RWPE2 (cell line): ENCODE results near the gene SLC25A1.
"Not testable (repeated sequence)": the region's sequence is repeated elsewhere in the genome, so short reads cannot be mapped to it uniquely, and the experiment has no call there.

Experiments used
- ATAC-seq: fragments of 200-7000 bp; cut with Tn5 transposase; 3 replicates; pipeline ENCODE4 v1.9.1; 2021; ENCODE audit warnings: low read depth
- DNase-seq: peaks from one replicate; pipeline ENCODE4 v3.0.0-alpha.2; 2020; ENCODE audit warnings: low spot score
- H3K27ac ChIP-seq: fragments of 450-650 bp; 2 replicates; pipeline ENCODE4 v1.5.1; 2017; ENCODE audit warnings: mild to moderate bottlenecking; ENCODE audit not compliant: poor library complexity, severe bottlenecking
- H3K27me3 ChIP-seq: fragments of 250-450 bp; sonication (Bioruptor Pico); 2 replicates; pipeline ENCODE4 v1.5.1; 2021; ENCODE audit warnings: mild to moderate bottlenecking, moderate library complexity; ENCODE audit not compliant: insufficient read depth, poor library complexity, severe bottlenecking
- H3K36me3 ChIP-seq: fragments of 250-450 bp; sonication (Bioruptor Pico); 2 replicates; pipeline ENCODE4 v1.5.1; 2020; ENCODE audit warnings: low read depth, mild to moderate bottlenecking, moderate library complexity
- H3K4me1 ChIP-seq: fragments of 250-450 bp; sonication (Bioruptor Pico); 2 replicates; pipeline ENCODE4 v1.5.1; 2021; ENCODE audit warnings: mild to moderate bottlenecking, moderate library complexity; ENCODE audit not compliant: insufficient read depth, poor library complexity, severe bottlenecking
- H3K4me3 ChIP-seq: fragments of 250-450 bp; sonication (Bioruptor Pico); 2 replicates; pipeline ENCODE4 v1.5.1; 2021; ENCODE audit warnings: mild to moderate bottlenecking, moderate library complexity; ENCODE audit not compliant: severe bottlenecking
- H3K9me3 ChIP-seq: fragments of 250-450 bp; sonication (Bioruptor Pico); 2 replicates; pipeline ENCODE4 v1.5.1; 2021; ENCODE audit warnings: mild to moderate bottlenecking, moderate library complexity; ENCODE audit not compliant: severe bottlenecking
- CTCF ChIP-seq: fragments of 450-650 bp; IDR thresholded peaks from one replicate; pipeline ENCODE4 v1.5.1; 2017; ENCODE audit warnings: mild to moderate bottlenecking, moderate library complexity; ENCODE audit not compliant: poor library complexity, severe bottlenecking

SLC25A1 gene

DNA sequence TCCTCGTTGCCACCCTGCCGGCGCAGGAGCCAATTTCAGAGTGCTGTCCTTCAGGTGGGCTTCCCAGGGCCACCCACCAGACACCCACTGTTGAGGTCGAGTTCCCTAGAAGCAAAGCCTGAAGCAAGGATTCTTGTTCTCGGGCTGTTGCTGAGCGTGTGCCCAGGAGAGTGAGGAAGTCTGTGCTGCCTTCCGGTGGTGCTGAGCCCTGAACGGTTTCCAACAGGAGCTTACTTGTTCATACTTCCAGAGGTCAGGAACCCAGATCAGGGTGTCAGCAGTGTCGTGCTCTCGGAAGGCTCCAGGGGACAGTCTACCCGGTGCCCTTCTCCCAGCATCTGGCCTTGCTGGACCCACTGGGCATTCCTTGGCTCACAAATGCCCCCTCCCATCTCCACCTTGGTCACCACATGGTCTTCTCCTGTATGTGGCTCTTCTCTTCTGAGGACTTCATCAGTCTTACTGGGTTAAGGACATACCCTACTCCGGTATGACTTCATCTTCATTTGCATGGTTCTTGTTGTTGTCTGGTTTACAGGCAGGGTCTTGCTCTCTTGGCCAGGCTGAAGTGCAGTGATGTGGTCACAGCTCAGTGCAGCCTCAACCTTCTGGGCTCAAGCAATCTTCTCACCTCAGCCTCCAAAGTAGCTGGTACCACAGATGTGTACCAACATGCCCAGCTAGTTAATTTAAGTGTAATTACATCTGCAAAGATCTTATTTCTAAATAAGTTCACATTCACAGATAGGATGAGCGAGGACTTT is 11.2 kb downstream of the SLC25A1 start:
- no peaks in the 10 kb centered on the region for H3K36me3 ChIP-seq
- DNase-seq (no peak), ATAC-seq (no peak)
- no peaks in the 10 kb centered on the region for H3K4me1 ChIP-seq
- no peak overlapping the region for H3K27ac ChIP-seq
- no peak overlapping the region for H3K4me3 ChIP-seq
- no peaks in the 10 kb centered on the region for H3K9me3 ChIP-seq
- peaks cover 37% of the 10 kb centered on the region for H3K27me3 ChIP-seq
- TF ChIP-seq CTCF: no peak

DNA sequence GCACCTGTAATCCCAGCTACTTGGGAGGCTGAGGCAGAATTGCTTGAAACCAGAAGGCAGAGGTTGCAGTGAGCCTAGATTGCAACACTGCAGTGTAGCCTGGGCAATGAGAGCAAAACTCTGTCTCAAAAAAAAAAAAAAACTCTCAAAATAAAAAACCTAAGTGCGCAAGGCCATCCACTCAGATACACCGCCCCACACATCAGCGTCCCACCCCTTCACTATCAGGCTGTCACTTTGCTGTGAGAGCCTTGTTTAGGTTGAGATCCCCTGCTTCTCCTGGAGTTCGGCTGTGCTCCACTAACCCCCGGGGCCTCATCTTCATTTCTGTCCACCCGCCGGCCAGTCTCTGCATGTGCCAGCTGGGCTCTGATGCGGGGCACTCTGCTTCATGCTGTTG is 12.1 kb downstream of the SLC25A1 start:
- no peak overlapping the region for H3K4me3 ChIP-seq
- H3K27me3 ChIP-seq: peaks cover 37% of the 10 kb centered on the region
- H3K27ac ChIP-seq: no peak overlapping the region
- no peak for TF ChIP-seq CTCF
- no peak for ATAC-seq
- H3K36me3 ChIP-seq: no peaks in the 10 kb centered on the region
- no peaks in the 10 kb centered on the region for H3K9me3 ChIP-seq
- H3K4me1 ChIP-seq: no peaks in the 10 kb centered on the region
- DNase-seq: no peak

DNA sequence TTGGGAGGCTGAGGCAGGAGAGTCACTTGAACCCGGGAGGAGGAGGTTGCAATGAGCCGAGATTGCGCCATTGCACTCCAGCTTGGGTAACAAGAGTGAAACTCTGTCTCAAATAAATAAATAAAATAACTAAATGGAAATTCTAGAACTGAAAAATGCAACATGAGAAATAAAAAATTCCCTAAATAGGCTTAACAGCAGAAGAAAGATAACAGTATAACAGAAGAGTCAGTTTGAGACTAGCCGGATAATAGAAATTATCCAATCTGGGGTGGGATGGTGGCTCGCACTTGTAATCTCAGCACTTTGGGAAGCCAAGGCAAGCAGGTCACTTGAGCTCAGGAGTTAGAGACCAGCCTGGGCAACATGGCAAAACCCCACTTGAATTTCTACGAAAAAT is 14.1 kb downstream of the SLC25A1 start:
- H3K9me3 ChIP-seq: no peaks in the 10 kb centered on the region
- H3K27ac ChIP-seq: no peak overlapping the region
- H3K27me3 ChIP-seq: peaks cover 30% of the 10 kb centered on the region
- H3K4me3 ChIP-seq: no peak overlapping the region
- no peaks in the 10 kb centered on the region for H3K4me1 ChIP-seq
- no peak for TF ChIP-seq CTCF
- ATAC-seq (no peak), DNase-seq (no peak)
- H3K36me3 ChIP-seq: no peaks in the 10 kb centered on the region

DNA sequence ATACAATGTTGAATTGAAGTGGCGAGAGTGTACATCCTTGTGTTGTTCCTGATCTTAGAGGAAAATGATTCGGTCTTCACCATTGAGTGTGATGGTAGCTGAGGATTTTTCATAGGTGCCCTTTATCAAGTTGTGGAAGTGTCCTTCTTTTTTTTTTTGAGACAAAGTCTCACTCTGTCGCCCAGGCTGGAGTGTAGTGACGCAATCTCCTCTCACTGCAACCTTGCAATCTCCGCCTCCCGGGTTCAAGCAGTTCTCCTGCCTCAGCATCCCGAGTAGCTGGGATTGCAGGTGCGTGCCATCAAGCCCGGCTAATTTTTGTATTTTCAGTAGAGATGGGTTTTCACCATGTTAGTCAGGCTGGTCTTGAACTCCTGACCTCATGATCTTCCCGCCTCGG is 19.9 kb downstream of the SLC25A1 start:
- H3K4me1 ChIP-seq, ATAC-seq, H3K27ac ChIP-seq, DNase-seq, H3K4me3 ChIP-seq, H3K36me3 ChIP-seq, H3K27me3 ChIP-seq, H3K9me3 ChIP-seq: not testable (repeated sequence)

DNA sequence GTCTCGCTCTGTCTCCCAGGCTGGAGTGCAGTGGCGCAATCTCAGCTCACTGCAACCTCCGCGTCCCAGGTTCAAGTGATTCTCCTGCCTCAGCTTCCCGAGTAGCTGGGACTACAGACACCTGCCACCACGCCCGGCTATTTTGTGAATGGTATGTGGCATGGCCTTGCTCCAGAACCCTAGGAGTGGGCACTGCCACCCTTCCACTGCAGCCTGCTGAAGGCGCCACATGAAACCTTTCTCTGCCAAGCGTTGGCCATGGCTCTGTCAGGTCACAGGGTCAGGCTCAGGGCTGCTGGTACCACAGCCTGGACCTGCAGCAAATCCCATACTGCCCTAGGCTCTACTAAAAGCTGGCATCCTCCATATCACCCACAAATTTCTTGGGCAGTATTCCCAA is 22.4 kb downstream of the SLC25A1 start:
- ATAC-seq, DNase-seq, H3K27ac ChIP-seq, H3K9me3 ChIP-seq, H3K4me3 ChIP-seq, H3K4me1 ChIP-seq, H3K36me3 ChIP-seq: not testable (repeated sequence)
- peaks cover 13% of the 10 kb centered on the region for H3K27me3 ChIP-seq
